Lung (tissue), 12 donors: ENCODE measurements around the gene AP1G2. TPM values are rescaled to one million over a fixed set of nuclear protein-coding genes. Genes with fewer than 3 reads are reported as not detected.

Experiments used
- ATAC-seq: fragments of 200-7000 bp; cut with Tn5 transposase; one replicate; pipeline ENCODE4 v1.9.1; 2020; ENCODE audit warnings: moderate number of reproducible peaks; ENCODE audit not compliant: insufficient read depth, low FRiP score
- DNase-seq, 3 donors: peaks; one replicate each; pipeline ENCODE4 v3.0.0-alpha.2; 2013 to 2017
- H3K27ac ChIP-seq, 2 donors: one replicate each; pipeline ENCODE4 v1.5.1; 2013; ENCODE audit warnings: mild to moderate bottlenecking in 2 of 2, moderate library complexity in 2 of 2, control low read depth in 1 of 2, inconsistent platforms in 1 of 2, low read depth in 1 of 2, low read length in 1 of 2
- H3K27me3 ChIP-seq, 3 donors: one replicate each; pipeline ENCODE4 v1.5.1; 2013; ENCODE audit warnings: low read length in 2 of 3; ENCODE audit not compliant: control insufficient read depth in 3 of 3, insufficient read depth in 3 of 3
- H3K36me3 ChIP-seq, 4 donors: one replicate each; pipeline ENCODE4 v1.5.1; 2013; ENCODE audit warnings: low read length in 4 of 4, mild to moderate bottlenecking in 1 of 4, moderate library complexity in 1 of 4; ENCODE audit not compliant: control insufficient read depth in 4 of 4, insufficient read depth in 4 of 4
- H3K4me1 ChIP-seq, 5 donors: one replicate each; pipeline ENCODE4 v1.5.1; 2013; ENCODE audit warnings: low read length in 5 of 5, mild to moderate bottlenecking in 2 of 5, moderate library complexity in 1 of 5; ENCODE audit not compliant: control insufficient read depth in 5 of 5, insufficient read depth in 5 of 5
- H3K4me3 ChIP-seq: one replicate; pipeline ENCODE4 v1.5.1; 2013; ENCODE audit warnings: mild to moderate bottlenecking, control low read depth, moderate library complexity
- H3K9ac ChIP-seq, 2 donors: one replicate each; pipeline ENCODE4 v1.5.1; 2013; ENCODE audit warnings: low read length in 2 of 2, control low read depth in 1 of 2; ENCODE audit not compliant: insufficient read depth in 1 of 2
- H3K9me3 ChIP-seq, 4 donors: one replicate each; pipeline ENCODE4 v1.5.1; 2013; ENCODE audit warnings: low read length in 3 of 4, mild to moderate bottlenecking in 1 of 4, moderate library complexity in 1 of 4; ENCODE audit not compliant: control insufficient read depth in 4 of 4, insufficient read depth in 3 of 4
- CTCF ChIP-seq: IDR thresholded peaks from 2 replicates; pipeline ENCODE4 v1.5.1; 2012; ENCODE audit warnings: mild to moderate bottlenecking; ENCODE audit errors: control extremely low read depth, extremely low read depth
- WGBS, 2 donors: extraction: QIAGEN DNeasy Blood & Tissue Kit; methylation state at CpG; one replicate each; pipeline ENCODE4 v1.1.7; 2013; 5-methylcytosine and 5-hydroxymethylcytosine counted together
- polyA plus RNA-seq, 2 donors: library from polyadenylated mRNA; stranded (reverse); fragments of 200-250 nt; gene quantifications; one replicate each; pipeline ENCODE4 v1.2.1, GENCODE V29; 2013
- total RNA-seq, 2 donors: library from RNA; depleted of rRNA in 1 of 2; stranded (reverse); fragments of >200 nt in 1 of 2; gene quantifications; one replicate each; pipeline ENCODE4 v1.2.1, GENCODE V29; 2014 to 2021
- donor health status: control.
- donor health status: control.
- donor health status: Bipolar disorder and iron deficiency.
- donor health status: healthy.
- donor health status: DM: yes; HTN: yes; CAD: no.

Gene AP1G2
- total and polyA plus RNA-seq, 4 donors, result 48.0 to 106 (median 81.8) TPM

GRCh38 chr14:23577710-23578392 is 10.3 kb upstream of the AP1G2 start:
- no peak for DNase-seq
- no peak for ATAC-seq
- Histone ChIP-seq H3K4me1 (peaks cover 0 to 13% (median 0%) of the 10 kb centered on the region in 5 donors), H3K27ac (no peak overlapping the region), H3K4me3 (no peak overlapping the region), H3K36me3 (no peaks in the 10 kb centered on the region), H3K9ac (no peak overlapping the region), H3K9me3 (no peaks in the 10 kb centered on the region), H3K27me3 (peaks cover under 1 to 62% (median 37%) of the 10 kb centered on the region in 3 donors)
- WGBS, 2 donors, result 3 to 6% methylated on average over 21 to 23 of the region's 24 CpGs
- no peak for TF ChIP-seq CTCF

DNA sequence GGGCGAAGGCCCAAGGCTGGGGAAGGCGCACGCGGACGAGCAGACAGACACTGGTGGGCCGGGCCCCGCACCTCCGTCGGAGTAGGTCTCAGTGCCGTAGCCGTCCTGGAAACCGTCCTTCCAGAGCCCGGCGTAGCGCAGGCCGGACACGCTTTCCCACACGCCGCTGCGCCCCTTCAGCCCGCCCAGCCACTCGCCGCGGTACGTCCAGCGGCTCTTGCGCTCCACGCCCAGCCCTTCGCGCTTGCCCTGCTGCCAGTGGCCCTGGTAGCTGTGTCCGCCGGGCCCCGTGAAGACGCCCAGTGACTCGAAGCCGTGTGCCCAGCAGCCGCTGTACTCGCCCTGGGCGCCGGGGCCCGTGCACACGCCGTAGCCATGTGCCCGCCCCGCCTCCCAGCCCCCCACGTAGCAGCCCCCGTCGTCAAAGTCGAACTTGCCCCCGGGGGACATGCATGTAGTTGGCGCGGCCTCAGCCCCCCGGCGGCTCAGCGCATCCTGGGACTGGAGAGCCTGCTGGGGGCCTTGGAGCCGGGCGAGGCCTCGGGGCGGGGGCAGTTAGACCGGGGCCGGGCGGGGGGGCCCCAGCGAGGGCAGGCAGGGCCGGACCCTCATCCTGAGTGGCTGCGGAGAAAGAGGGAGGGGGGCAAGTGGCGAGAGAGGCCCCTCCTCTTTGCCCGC is 9.6 kb upstream of the AP1G2 start:
- WGBS, 2 donors, result 3 to 4% methylated on average over 53 to 67 of the region's 67 CpGs
- DNase-seq, result peak in 2 of 3 donors; percentile 40 to 47
- H3K36me3 ChIP-seq, result no peaks in the 10 kb centered on the region
- H3K4me1 ChIP-seq, result peaks cover 0 to 13% (median 0%) of the 10 kb centered on the region in 5 donors
- no peak for TF ChIP-seq CTCF
- no peak overlapping the region for H3K27ac ChIP-seq
- ATAC-seq, result no peak
- H3K27me3 ChIP-seq, result peaks cover 0 to 68% (median 39%) of the 10 kb centered on the region in 3 donors
- peak overlapping the region; percentile 8 for H3K4me3 ChIP-seq
- H3K9me3 ChIP-seq, result no peaks in the 10 kb centered on the region
- H3K9ac ChIP-seq, result no peak overlapping the region

DNA sequence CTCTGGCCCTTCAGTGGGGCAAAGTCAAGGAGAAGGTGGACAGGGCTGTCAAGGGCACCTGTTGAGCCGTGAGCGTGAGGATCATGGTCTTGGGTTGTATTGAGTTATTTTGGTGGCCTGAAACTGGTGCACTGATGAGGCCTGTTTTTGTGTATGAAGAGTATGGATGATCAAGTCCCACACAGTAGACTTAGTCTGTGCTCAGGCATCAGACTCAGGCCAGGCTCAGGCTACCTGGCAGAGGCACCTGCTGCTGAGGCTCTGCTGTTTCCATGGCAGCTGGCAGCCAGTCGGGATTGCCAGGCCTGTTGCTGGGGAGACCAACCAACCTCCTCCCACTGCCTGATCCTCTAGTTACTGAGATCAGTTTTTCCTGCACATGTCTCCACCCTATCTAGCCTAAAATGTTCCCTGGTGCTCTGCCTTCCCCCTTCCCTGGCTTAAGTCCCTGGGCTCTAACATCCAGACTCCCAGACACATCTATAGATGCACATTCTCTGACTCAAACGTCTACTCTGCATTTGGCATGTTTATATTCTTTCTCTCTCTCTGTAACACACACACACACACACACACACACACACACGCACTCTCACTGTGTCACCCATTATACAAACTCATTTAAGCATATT is 5.9 kb upstream of the AP1G2 start:
- no peak for DNase-seq
- 81 to 86% methylated on average over 5 of the region's 5 CpGs for WGBS, 2 donors
- H3K27me3 ChIP-seq, result peaks cover 0 to 49% (median 34%) of the 10 kb centered on the region in 3 donors
- H3K9me3 ChIP-seq, result no peaks in the 10 kb centered on the region
- no peaks in the 10 kb centered on the region for H3K36me3 ChIP-seq
- H3K9ac ChIP-seq, result no peak overlapping the region
- ATAC-seq, result no peak
- H3K4me3 ChIP-seq, result no peak overlapping the region
- H3K4me1 ChIP-seq, result peaks cover 0 to 13% (median 3%) of the 10 kb centered on the region in 5 donors
- no peak overlapping the region for H3K27ac ChIP-seq
- TF ChIP-seq CTCF, result no peak
